Brain pericyte (primary cell): ENCODE measurements around the gene KLHDC9.
"Not testable (repeated sequence)": the region's sequence is repeated elsewhere in the genome, so short reads cannot be mapped to it uniquely, and the experiment has no call there.

Source experiments
- DNase-seq: peaks from one replicate; pipeline ENCODE4 v3.0.0-alpha.2; 2012; ENCODE audit warnings: low read depth, low spot score

Gene KLHDC9

GRCh38 chr1:161098210-161099068, at the start of gene KLHDC9:
Gene KLHDC9 (plus strand): TSS chr1:161098361. CDS start chr1:161098536, 175 bp downstream.
- no peak for DNase-seq

GRCh38 chr1:161048949-161049722, 49.0 kb upstream of the KLHDC9 start:
- no peak for DNase-seq

- no peak for DNase-seq
Observed at GRCh38 chr1:161051219-161051618, 46.9 kb upstream of the KLHDC9 start.

GRCh38 chr1:161052899-161053298, 45.3 kb upstream of the KLHDC9 start:
- DNase-seq, result no peak

- DNase-seq, result no peak
Observed at GRCh38 chr1:161054232-161054631, 43.9 kb upstream of the KLHDC9 start.

- DNase-seq, result no peak
Observed at GRCh38 chr1:161054805-161055204, 43.4 kb upstream of the KLHDC9 start.

GRCh38 chr1:161059293-161059692, 38.9 kb upstream of the KLHDC9 start:
- no peak for DNase-seq

GRCh38 chr1:161061419-161061818, 36.7 kb upstream of the KLHDC9 start:
- no peak for DNase-seq

- not testable (repeated sequence) for DNase-seq
Observed at GRCh38 chr1:161063936-161064335, 34.2 kb upstream of the KLHDC9 start.

- not testable (repeated sequence) for DNase-seq
Observed at GRCh38 chr1:161065681-161066080, 32.5 kb upstream of the KLHDC9 start.

- no peak for DNase-seq
Observed at GRCh38 chr1:161066694-161067093, 31.5 kb upstream of the KLHDC9 start.

- no peak for DNase-seq
Observed at GRCh38 chr1:161068306-161069234, 29.6 kb upstream of the KLHDC9 start.

GRCh38 chr1:161069241-161069640, 28.9 kb upstream of the KLHDC9 start:
- no peak for DNase-seq

GRCh38 chr1:161069731-161070270, 28.4 kb upstream of the KLHDC9 start, which contains the start of gene ARHGAP30:
Gene ARHGAP30 (minus strand): TSS chr1:161069891. CDS start chr1:161069624, 267 bp downstream.
- no peak for DNase-seq

- no peak for DNase-seq
Observed at GRCh38 chr1:161070761-161071160, 27.4 kb upstream of the KLHDC9 start.

- DNase-seq, result no peak
Observed at GRCh38 chr1:161071886-161072371, 26.2 kb upstream of the KLHDC9 start.

GRCh38 chr1:161072751-161073449, 25.3 kb upstream of the KLHDC9 start:
- no peak for DNase-seq

- DNase-seq, result no peak
Observed at GRCh38 chr1:161073474-161074121, 24.6 kb upstream of the KLHDC9 start.

GRCh38 chr1:161074676-161075368, 23.3 kb upstream of the KLHDC9 start:
- no peak for DNase-seq
